ENCODE measurements around the gene SPCS3. TPM values are rescaled to one million over a fixed set of nuclear protein-coding genes. Genes with fewer than 3 reads are reported as not detected.
A peak's percentile ranks its signal among the peaks of the same experiment; 100 is the strongest.
"Not testable (repeated sequence)": the region's sequence is repeated elsewhere in the genome, so short reads cannot be mapped to it uniquely, and the experiment has no call there.

Gene SPCS3
- total RNA-seq, 4 donors from 2014 or later = 129 to 149 (median 136) TPM

DNA sequence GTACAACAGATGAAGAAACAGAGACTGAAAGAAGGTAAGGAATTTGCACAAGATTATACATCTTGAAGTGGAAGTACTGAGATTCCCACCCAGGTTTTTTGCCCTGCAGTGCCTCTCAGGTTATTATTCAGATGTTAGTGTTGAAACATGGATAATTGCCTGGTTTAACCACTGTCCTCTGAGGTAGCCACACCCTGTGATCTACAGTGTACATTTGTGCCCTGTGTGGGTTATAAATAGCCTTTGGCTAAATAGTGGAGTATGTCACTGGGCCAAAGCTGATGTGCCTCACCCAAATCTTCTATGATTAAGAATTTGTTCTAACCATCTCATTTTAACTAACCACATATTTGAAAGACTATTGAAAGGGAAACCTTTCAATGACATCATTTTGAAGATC is 45.3 kb upstream of the SPCS3 start:
- H3K36me3 ChIP-seq = no peaks in the 10 kb centered on the region
- no peak for DNase-seq
- no peak overlapping the region for H3K27ac ChIP-seq
- H3K27me3 ChIP-seq = no peaks in the 10 kb centered on the region
- H3K4me1 ChIP-seq = peaks cover 3 to 8% of the 10 kb centered on the region in 2 donors
- TF ChIP-seq POLR2A (IDR thresholded peaks at IDR 0.05) (no peak), CTCF (IDR thresholded peaks at IDR 0.05) (no peak)
- intact Hi-C loops (cut with DNase I) = loop anchor here (10.0 kb wide), 1 partner anchor 240 kb away; no protein-coding TSS in a partner anchor
- no peak overlapping the region for H3K4me3 ChIP-seq (replicated peaks in 1 of 3)
- H3K9me3 ChIP-seq = no peaks in the 10 kb centered on the region

- Histone ChIP-seq H3K9me3 (no peaks in the 10 kb centered on the region), H3K36me3 (no peaks in the 10 kb centered on the region), H3K4me3 (replicated peaks in 1 of 3) (no peak overlapping the region), H3K27ac (no peak overlapping the region), H3K27me3 (no peaks in the 10 kb centered on the region), H3K4me1 (peaks cover 2 to 8% of the 10 kb centered on the region in 2 donors)
- WGBS, 2 donors = 84 to 85% methylated on average over 8 of the region's 8 CpGs
- no peak for TF ChIP-seq POLR2A (IDR thresholded peaks at IDR 0.05)
- TF ChIP-seq CTCF (IDR thresholded peaks at IDR 0.05) = no peak
- no peak for DNase-seq
- intact Hi-C loops (cut with DNase I) = loop anchor here (10.0 kb wide), 1 partner anchor 242 kb away; no protein-coding TSS in a partner anchor
These were observed 43.1 kb upstream of the SPCS3 start for GRCh38 chr4:176276710-176277109.

- intact Hi-C loops (cut with DNase I) = loop anchor here (10.0 kb wide), 1 partner anchor 243 kb away; no protein-coding TSS in a partner anchor
- peak; percentile 69 to 73 for DNase-seq
- TF ChIP-seq CTCF (IDR thresholded peaks at IDR 0.05) (peak in 4 of 6 experiments; percentile 9 to 57 (median 48)), POLR2A (IDR thresholded peaks at IDR 0.05) (no peak)
- H3K4me3 ChIP-seq (replicated peaks in 1 of 3) = no peak overlapping the region
- no peaks in the 10 kb centered on the region for H3K27me3 ChIP-seq
- H3K27ac ChIP-seq = no peak overlapping the region
- H3K4me1 ChIP-seq = peaks cover 0 to 2% of the 10 kb centered on the region in 2 donors
- H3K36me3 ChIP-seq = no peaks in the 10 kb centered on the region
- H3K9me3 ChIP-seq = no peaks in the 10 kb centered on the region
- 60 to 64% methylated on average over 13 of the region's 13 CpGs for WGBS, 2 donors
These were observed 42.4 kb upstream of the SPCS3 start for GRCh38 chr4:176277162-176277904.

DNA sequence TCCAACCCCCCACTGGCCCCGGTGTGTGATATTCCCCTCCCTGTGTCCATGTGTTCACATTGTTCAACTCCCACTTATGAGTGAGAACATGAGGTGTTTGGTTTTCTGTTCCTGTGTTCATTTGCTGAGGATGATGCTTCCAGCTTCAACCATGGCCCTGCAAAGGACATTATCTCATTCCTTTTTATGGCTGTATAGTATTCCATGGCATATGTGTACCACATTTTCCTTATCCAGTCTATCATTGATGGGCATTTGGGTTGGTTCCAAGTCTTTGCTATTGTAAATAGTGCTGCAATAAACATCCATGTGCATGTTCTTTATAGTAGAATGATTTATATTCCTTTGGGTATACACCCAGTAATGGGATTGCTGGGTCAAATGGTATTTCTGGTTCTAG is 40.2 kb upstream of the SPCS3 start:
- WGBS, 2 donors = 95 to 100% methylated on average over 1 of the region's 1 CpG
- intact Hi-C loops (cut with DNase I) = loop anchor here (10.0 kb wide), 1 partner anchor 245 kb away; no protein-coding TSS in a partner anchor
- H3K9me3 ChIP-seq; DNase-seq; H3K4me3 ChIP-seq (replicated peaks in 1 of 3); H3K36me3 ChIP-seq; H3K27me3 ChIP-seq; H3K27ac ChIP-seq; H3K4me1 ChIP-seq: not testable (repeated sequence)

DNA sequence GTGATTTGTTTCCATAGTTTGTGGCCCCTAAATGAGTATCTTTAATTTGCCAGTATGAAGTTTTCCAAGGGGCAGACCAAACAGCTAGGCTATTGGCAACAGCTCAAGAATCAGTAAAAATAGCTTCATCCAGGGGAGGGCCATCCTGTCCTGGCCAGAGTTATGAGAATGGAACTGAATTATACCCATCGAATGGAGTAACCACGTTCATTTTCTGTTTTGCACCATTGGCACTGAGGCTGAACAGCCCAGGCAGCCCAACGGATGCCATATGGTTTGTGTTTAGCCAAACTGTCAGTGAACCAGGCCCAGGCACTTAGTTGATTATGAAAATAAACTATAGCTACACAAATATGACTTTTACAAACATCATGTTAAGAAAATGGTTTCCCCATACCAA is 33.0 kb upstream of the SPCS3 start:
- no peak overlapping the region for H3K4me3 ChIP-seq (replicated peaks in 1 of 3)
- H3K36me3 ChIP-seq = no peaks in the 10 kb centered on the region
- no peaks in the 10 kb centered on the region for H3K9me3 ChIP-seq

More for the DNA sequence above, 33.0 kb upstream of the SPCS3 start:
- no peak for DNase-seq
- Histone ChIP-seq H3K27me3 (no peaks in the 10 kb centered on the region), H3K4me1 (no peaks in the 10 kb centered on the region), H3K27ac (no peak overlapping the region)
- intact Hi-C loops (cut with DNase I) = no loop called here
- TF ChIP-seq POLR2A (IDR thresholded peaks at IDR 0.05) (no peak), CTCF (IDR thresholded peaks at IDR 0.05) (no peak)
- WGBS, 2 donors = 70 to 78% methylated on average over 3 of the region's 3 CpGs

All from thyroid gland (tissue), 4 donors.